ENCODE data around the gene LILRB1. TPM values are rescaled to one million over a fixed set of nuclear protein-coding genes. Genes with fewer than 3 reads are reported as not detected.
"Not testable (repeated sequence)": the region's sequence is repeated elsewhere in the genome, so short reads cannot be mapped to it uniquely, and the experiment has no call there.

The LILRB1 gene
- polyA plus RNA-seq, 4 donors = 0.86 to 1.6 (median 0.96) TPM

GRCh38 chr19:54660964-54661363 is 30.7 kb downstream of the LILRB1 start:
- DNase-seq (ENCODE audit: low read depth in 4 of 4, low spot score in 3 of 4) = no peak

GRCh38 chr19:54661846-54662481 is 31.7 kb downstream of the LILRB1 start:
- DNase-seq (ENCODE audit: low read depth in 4 of 4, low spot score in 3 of 4) = no peak

GRCh38 chr19:54662730-54663129 is 32.4 kb downstream of the LILRB1 start, which contains the start of gene LILRB4:
LILRB4 (plus strand) TSS chr19:54662985; CDS start chr19:54663034, 49 bp downstream.
- DNase-seq (ENCODE audit: low read depth in 4 of 4, low spot score in 3 of 4) = no peak

GRCh38 chr19:54665530-54665929 is 35.2 kb downstream of the LILRB1 start:
- no peak for DNase-seq (ENCODE audit: low read depth in 4 of 4, low spot score in 3 of 4)

- no peak for DNase-seq (ENCODE audit: low read depth in 4 of 4, low spot score in 3 of 4)
Observed at GRCh38 chr19:54667217-54667616, 36.9 kb downstream of the LILRB1 start.

- no peak for DNase-seq (ENCODE audit: low read depth in 4 of 4, low spot score in 3 of 4)
Observed at GRCh38 chr19:54668353-54668752, 38.1 kb downstream of the LILRB1 start.

GRCh38 chr19:54670576-54671357 is 40.5 kb downstream of the LILRB1 start:
- DNase-seq (ENCODE audit: low read depth in 4 of 4, low spot score in 3 of 4) = no peak

- DNase-seq (ENCODE audit: low read depth in 4 of 4, low spot score in 3 of 4) = no peak
Observed at GRCh38 chr19:54673222-54673621, 42.9 kb downstream of the LILRB1 start.

- peak in 2 of 4 donors; percentile 1 to 8 for DNase-seq (ENCODE audit: low read depth in 4 of 4, low spot score in 3 of 4)
Observed at GRCh38 chr19:54674021-54674617, 43.8 kb downstream of the LILRB1 start.

GRCh38 chr19:54676210-54676834 is 46.0 kb downstream of the LILRB1 start:
- DNase-seq (ENCODE audit: low read depth in 4 of 4, low spot score in 3 of 4) = peak in 3 of 4 donors; percentile 12 to 18 (median 16)

GRCh38 chr19:54677217-54677616 is 46.9 kb downstream of the LILRB1 start:
- no peak for DNase-seq (ENCODE audit: low read depth in 4 of 4, low spot score in 3 of 4)

- DNase-seq (ENCODE audit: low read depth in 4 of 4, low spot score in 3 of 4) = not testable (repeated sequence)
Observed at GRCh38 chr19:54681596-54681995, 51.3 kb downstream of the LILRB1 start.

GRCh38 chr19:54682306-54682856 is 52.1 kb downstream of the LILRB1 start:
- no peak for DNase-seq (ENCODE audit: low read depth in 4 of 4, low spot score in 3 of 4)

- peak; percentile 47 to 63 (median 60) for DNase-seq (ENCODE audit: low read depth in 4 of 4, low spot score in 3 of 4)
Observed at GRCh38 chr19:54684527-54684926, 54.2 kb downstream of the LILRB1 start.

Other genes with a start within 250 kb of the LILRB1 start
- 10 to 100 TPM in 1 of 4 donors, 1 to 10 TPM in 3; 6.7 to 14.1 (median 8.1) TPM for gene TTYH1, start 215.0 kb upstream of the LILRB1 start, polyA plus RNA-seq (ENCODE audit: insufficient read length in 4 of 4)
- gene LENG8, start 181.3 kb upstream of the LILRB1 start, polyA plus RNA-seq (ENCODE audit: insufficient read length in 4 of 4) = 100 to 1,000 TPM; 126 to 169 (median 150) TPM
- gene LENG9, start 166.7 kb upstream of the LILRB1 start, polyA plus RNA-seq (ENCODE audit: insufficient read length in 4 of 4) = 1 to 10 TPM; 1.4 to 2.9 (median 1.8) TPM
- gene CDC42EP5, start 157.2 kb upstream of the LILRB1 start, polyA plus RNA-seq (ENCODE audit: insufficient read length in 4 of 4) = 10 to 100 TPM; 25.1 to 49.9 (median 30.2) TPM
- gene LAIR2, start 127.7 kb upstream of the LILRB1 start, polyA plus RNA-seq (ENCODE audit: insufficient read length in 4 of 4) = under 1 TPM in 2 of 4 donors, not detected in 2; 0.21 to 0.49 TPM
- gene LILRA2, start 56.7 kb upstream of the LILRB1 start, polyA plus RNA-seq (ENCODE audit: insufficient read length in 4 of 4) = 1 to 10 TPM in 1 of 4 donors, under 1 TPM in 3; 0.47 to 1.2 (median 0.79) TPM
- gene LILRA1, start 36.9 kb upstream of the LILRB1 start, polyA plus RNA-seq (ENCODE audit: insufficient read length in 4 of 4) = under 1 TPM; 0.29 to 0.62 (median 0.40) TPM
- 1 to 10 TPM in 2 of 4 donors, under 1 TPM in 2; 0.84 to 1.2 (median 1.0) TPM for gene LILRB4, start 32.5 kb downstream of the LILRB1 start, polyA plus RNA-seq (ENCODE audit: insufficient read length in 4 of 4)
- gene KIR3DL3, start 94.0 kb downstream of the LILRB1 start, polyA plus RNA-seq (ENCODE audit: insufficient read length in 4 of 4) = not detected
- gene KIR2DL3, start 108.0 kb downstream of the LILRB1 start, polyA plus RNA-seq (ENCODE audit: insufficient read length in 4 of 4) = not detected
- under 1 TPM in 1 of 4 donors, not detected in 3; 0.06 TPM for gene KIR2DL1, start 139.3 kb downstream of the LILRB1 start, polyA plus RNA-seq (ENCODE audit: insufficient read length in 4 of 4)
- under 1 TPM in 1 of 4 donors, not detected in 3; 0.05 TPM for gene KIR2DL4, start 173.1 kb downstream of the LILRB1 start, polyA plus RNA-seq (ENCODE audit: insufficient read length in 4 of 4)
- gene KIR3DL1, start 186.0 kb downstream of the LILRB1 start, polyA plus RNA-seq (ENCODE audit: insufficient read length in 4 of 4) = not detected
- gene KIR2DS4, start 202.2 kb downstream of the LILRB1 start, polyA plus RNA-seq (ENCODE audit: insufficient read length in 4 of 4) = not detected
- gene KIR3DL2, start 220.0 kb downstream of the LILRB1 start, polyA plus RNA-seq (ENCODE audit: insufficient read length in 4 of 4) = not detected
- gene FCAR, start 243.8 kb downstream of the LILRB1 start, polyA plus RNA-seq (ENCODE audit: insufficient read length in 4 of 4) = under 1 TPM in 3 of 4 donors, not detected in 1; 0.17 to 0.49 (median 0.30) TPM